CD4-positive, alpha-beta T cell (primary cell): ENCODE measurements around the gene MTHFR. TPM values are rescaled to one million over a fixed set of nuclear protein-coding genes. Genes with fewer than 3 reads are reported as not detected.

Experiments used
- ATAC-seq: fragments of 200-7000 bp; cut with Tn5 transposase; one replicate; pipeline ENCODE4 v1.10.0; 2022; ENCODE audit warnings: mild to moderate bottlenecking; ENCODE audit not compliant: poor library complexity
- CTCF ChIA-PET: fragments of 350-600 bp; sonication (Branson Sonifier 250); formaldehyde crosslinking; loops from one replicate; lab custom pipeline; 2021; ENCODE audit warnings: antibody characterized with exemption, inconsistent platforms; lab: Charles Lee
- POLR2A ChIA-PET: fragments of 350-600 bp; sonication (Branson Sonifier 250); formaldehyde crosslinking; loops from one replicate; lab custom pipeline; 2021; ENCODE audit warnings: antibody characterized with exemption, inconsistent platforms; lab: Charles Lee
- DNase-seq, 14 experiments: peaks; one replicate each; pipeline ENCODE4 v3.0.0-alpha.2; 2013 to 2020; ENCODE audit warnings: mixed read lengths in 2 of 14
- H3K27ac ChIP-seq, 2 donors: one replicate each; pipeline versions ENCODE4 v1.5.1 to v1.7.0; 2013; ENCODE audit warnings: low read length in 2 of 2, low read depth in 1 of 2, mild to moderate bottlenecking in 1 of 2
- H3K27me3 ChIP-seq, 2 experiments: 1 replicate in 1 of 2; 2 replicates in 1 of 2; pipeline versions ENCODE4 v1.6.1 to v1.7.0; 2013; ENCODE audit warnings: low read length in 2 of 2, control low read depth in 1 of 2, mild to moderate bottlenecking in 1 of 2, moderate library complexity in 1 of 2; ENCODE audit not compliant: insufficient read depth in 2 of 2, control insufficient read depth in 1 of 2
- H3K36me3 ChIP-seq: one replicate; pipeline ENCODE4 v1.6.1; 2013; ENCODE audit warnings: low read length, control low read depth; ENCODE audit not compliant: insufficient read depth
- H3K4me1 ChIP-seq: one replicate; pipeline ENCODE4 v1.6.1; 2013; ENCODE audit warnings: low read length, control low read depth; ENCODE audit not compliant: insufficient read depth
- H3K4me3 ChIP-seq: one replicate; pipeline ENCODE4 v1.5.1; 2013; ENCODE audit warnings: mild to moderate bottlenecking, low read length, moderate library complexity
- H3K9me3 ChIP-seq, 2 experiments: 1 replicate in 1 of 2; 2 replicates in 1 of 2; pipeline versions ENCODE4 v1.6.1 to v1.7.0; 2013; ENCODE audit warnings: low read length in 2 of 2, mild to moderate bottlenecking in 2 of 2, control low read depth in 1 of 2, moderate library complexity in 1 of 2; ENCODE audit not compliant: control insufficient read depth in 1 of 2, insufficient read depth in 1 of 2
- H3K27ac Mint-ChIP-seq: one replicate; pipeline ENCODE4 v1.8.0; 2020; ENCODE audit warnings: mixed read lengths
- H3K27me3 Mint-ChIP-seq: one replicate; pipeline ENCODE4 v1.8.0; 2021; ENCODE audit warnings: mixed read lengths
- H3K36me3 Mint-ChIP-seq: one replicate; pipeline ENCODE4 v1.8.0; 2021; ENCODE audit warnings: low read depth, mixed read lengths
- H3K4me1 Mint-ChIP-seq: one replicate; pipeline ENCODE4 v1.8.0; 2021; ENCODE audit warnings: low read depth, mixed read lengths
- H3K4me3 Mint-ChIP-seq: one replicate; pipeline ENCODE4 v1.8.0; 2020; ENCODE audit warnings: mild to moderate bottlenecking, mixed read lengths
- H3K9me3 Mint-ChIP-seq: one replicate; pipeline ENCODE4 v1.8.0; 2020; ENCODE audit warnings: mixed read lengths
- CTCF ChIP-seq: fragments of 200-600 bp; IDR thresholded peaks from one replicate; pipeline ENCODE4 v1.8.0; 2022; ENCODE audit warnings: antibody characterized with exemption, mild to moderate bottlenecking
- intact Hi-C, 2 experiments: fragments of 100-400 bp; cut with DNase I in 1 of 2; cut with micrococcal nuclease in 1 of 2; formaldehyde crosslinking; loops; one replicate each; pipeline versions ENCODE4 v1.15.1 to v1.9.0; 2023 to 2025; cut with DNase I, micrococcal nuclease
- total RNA-seq, 174 experiments: library from RNA in 2 of 174; stranded (reverse) in 2 of 174; gene quantifications; one replicate each; pipeline ENCODE4 v1.2.3 and lab custom pipeline; 2021 to 2026

The MTHFR gene
- total RNA-seq, 2 experiments from 2014 or later: 30.8 to 31.3 TPM

GRCh38 chr1:11842154-11843041, 36.6 kb upstream of the MTHFR start:
- POLR2A ChIA-PET: no interaction called here
- Mint-ChIP-seq H3K36me3 (peaks cover 59% of the 10 kb centered on the region), H3K27ac (no peak overlapping the region), H3K27me3 (no peaks in the 10 kb centered on the region), H3K9me3 (no peaks in the 10 kb centered on the region), H3K4me3 (no peak overlapping the region), H3K4me1 (peaks cover 8% of the 10 kb centered on the region)
- Histone ChIP-seq H3K4me1 (peaks cover 4% of the 10 kb centered on the region), H3K9me3 (no peaks in the 10 kb centered on the region), H3K27me3 (no peaks in the 10 kb centered on the region), H3K27ac (no peak overlapping the region), H3K4me3 (no peak overlapping the region), H3K36me3 (peaks cover 43% of the 10 kb centered on the region)
- TF ChIP-seq CTCF: no peak
- DNase-seq: no peak
- CTCF ChIA-PET: no interaction called here
- intact Hi-C loops: no loop called here
- ATAC-seq: no peak

- no peaks in the 10 kb centered on the region for H3K9me3 Mint-ChIP-seq
- Histone ChIP-seq H3K9me3 (no peaks in the 10 kb centered on the region), H3K27ac (no peak overlapping the region), H3K36me3 (peaks cover 52% of the 10 kb centered on the region), H3K4me1 (peaks cover 4% of the 10 kb centered on the region), H3K27me3 (no peaks in the 10 kb centered on the region), H3K4me3 (no peak overlapping the region)
- DNase-seq (no peak), ATAC-seq (no peak)
- intact Hi-C loops: no loop called here
- H3K36me3 Mint-ChIP-seq: peaks cover 66% of the 10 kb centered on the region
- CTCF ChIA-PET: interaction anchor here (1.1 kb wide), 1 partner anchor 66 kb away, joined by 4 read pairs; no protein-coding TSS in a partner anchor
- no peak overlapping the region for H3K27ac Mint-ChIP-seq
- no peak overlapping the region for H3K4me3 Mint-ChIP-seq
- H3K27me3 Mint-ChIP-seq: no peaks in the 10 kb centered on the region
- POLR2A ChIA-PET: interaction anchor here (5.3 kb wide), 1 partner anchor 67 kb away, joined by 35 read pairs; no protein-coding TSS in a partner anchor
- H3K4me1 Mint-ChIP-seq: peaks cover 8% of the 10 kb centered on the region
- TF ChIP-seq CTCF: no peak
Measured at GRCh38 chr1:11841245-11842153, 35.7 kb upstream of the MTHFR start.
